Measurements from ENCODE around the gene STK11IP.

GRCh38 chr2:219609149-219609750 lies 11.6 kb downstream of the STK11IP start:
- TF ChIP-seq ZNF561 (tag by site-specific recombination; IDR thresholded peaks at IDR 0.05; ENCODE audit: borderline replicate concordance): no peak
- TF ChIP-seq CTCF (tag by site-specific recombination; IDR thresholded peaks at IDR 0.05): no peak
- no peak for TF ChIP-seq ZNF558 (tag by site-specific recombination; IDR thresholded peaks at IDR 0.05)
- TF ChIP-seq OSR2 (tag by site-specific recombination; IDR thresholded peaks at IDR 0.05): no peak
- TF ChIP-seq KLF10 (tag by site-specific recombination; IDR thresholded peaks at IDR 0.05): no peak
- TF ChIP-seq PBX3 (CRISPR knock-in tag; IDR thresholded peaks at IDR 0.05): no peak
- no peak for TF ChIP-seq ZNF114 (tag by site-specific recombination; IDR thresholded peaks at IDR 0.05)
- TF ChIP-seq ZNF658 (tag by site-specific recombination; IDR thresholded peaks at IDR 0.05): no peak
- TF ChIP-seq PRDM10 (tag by site-specific recombination; IDR thresholded peaks at IDR 0.05): no peak
- no peak for TF ChIP-seq MZF1 (tag by site-specific recombination; IDR thresholded peaks at IDR 0.05; ENCODE audit: borderline replicate concordance)
- no peak for TF ChIP-seq ZBTB8A (tag by site-specific recombination; IDR thresholded peaks at IDR 0.05)
- no peak for TF ChIP-seq ZNF624 (tag by site-specific recombination; IDR thresholded peaks at IDR 0.05)
- TF ChIP-seq BCL11B (tag by site-specific recombination; IDR thresholded peaks at IDR 0.05; ENCODE audit: low read depth): no peak

Measured in HEK293 (cell line).